ENCODE results near the gene ADAM12. TPM values are rescaled to one million over a fixed set of nuclear protein-coding genes. Genes with fewer than 3 reads are reported as not detected.

ADAM12 gene
- polyA plus RNA-seq, 1 of the 3 experiments (the other 2 are of a cell fraction), result 25.0 TPM

DNA sequence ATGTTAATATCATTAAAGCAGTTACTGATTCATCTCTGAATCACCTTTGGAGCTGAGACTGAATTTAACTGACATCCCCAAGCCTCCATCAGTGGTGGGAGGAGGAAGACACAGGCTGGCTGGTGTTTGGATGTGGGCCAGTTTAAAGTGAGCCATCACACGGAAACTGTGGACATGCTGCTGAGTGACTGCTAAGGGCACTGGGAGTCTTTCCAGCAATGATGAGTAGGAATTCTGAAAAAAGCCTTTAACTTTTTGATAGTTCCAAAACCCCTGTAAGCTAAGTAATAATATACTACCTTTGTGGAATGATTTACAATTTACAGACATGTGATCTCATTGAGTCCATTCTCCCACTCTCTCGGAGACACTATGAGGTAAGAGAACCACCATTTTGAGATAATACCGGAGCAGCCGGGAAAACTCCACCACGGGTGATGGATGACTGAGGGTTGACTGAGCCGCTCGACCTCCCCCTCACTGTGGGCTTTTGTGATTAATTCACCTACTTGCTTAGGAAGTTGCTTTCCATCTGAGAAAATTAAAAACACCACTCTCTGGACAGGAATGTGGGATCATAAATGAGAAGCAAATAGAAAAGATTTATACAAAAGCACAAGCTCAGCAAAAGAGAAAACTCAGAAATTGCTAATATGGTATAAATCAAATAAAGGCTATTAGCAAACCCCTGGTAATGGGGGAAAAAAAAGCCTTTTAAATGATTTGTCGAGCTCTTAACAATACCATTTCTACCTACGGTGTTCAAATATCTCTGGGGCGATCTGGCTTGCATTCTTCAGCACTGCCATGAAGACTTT lies 297.2 kb downstream of the ADAM12 start (continued):
- TF ChIP-seq FOXM1 (IDR thresholded peaks at IDR 0.05; ENCODE audit: low read depth) (peak; percentile 24; the same call in 1 of the 2 replicates), TCF12 (IDR thresholded peaks at IDR 0.05) (peak; percentile 80), RFX5 (IDR thresholded peaks at IDR 0.05; ENCODE audit: low read length) (no peak), MAX (IDR thresholded peaks at IDR 0.05; ENCODE audit: low read depth) (no peak), TAF1 (IDR thresholded peaks at IDR 0.05; ENCODE audit: borderline replicate concordance, low read depth, low read length) (peak; percentile 30; the same call in 1 of the 2 replicates)

DNA sequence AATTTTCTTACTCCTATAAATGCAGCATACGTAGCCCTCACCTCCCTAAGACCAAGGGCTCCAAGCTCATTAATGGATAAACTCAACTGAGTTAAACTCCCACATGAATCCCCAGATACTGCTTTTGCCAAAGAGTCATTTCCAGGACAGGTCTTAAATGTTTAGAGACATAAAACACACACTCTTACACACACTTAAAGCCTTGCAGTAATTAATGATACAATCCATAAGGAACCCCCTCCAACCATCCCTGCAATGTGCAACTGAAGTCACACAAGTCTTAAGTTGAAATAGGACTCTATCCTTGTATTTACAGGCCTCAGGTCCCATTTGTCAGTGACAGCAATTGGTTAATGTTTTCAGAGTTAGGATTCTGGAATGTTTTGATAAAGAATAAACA lies 297.8 kb downstream of the ADAM12 start:
- Histone ChIP-seq H3K4me1 (ENCODE audit: control insufficient read depth in 1 of 2, insufficient read depth in 2 of 2, low read depth in 1 of 2, low read length in 1 of 2) (peaks cover 2 to 14% of the 10 kb centered on the region in 2 experiments; a peak in 3 of 4 replicates), H2AFZ (ENCODE audit: low read depth) (no peak overlapping the region)
- POLR2A ChIA-PET, result no interaction called here

More for the DNA sequence above, 297.8 kb downstream of the ADAM12 start:
- no peak overlapping the region for H3K4me3 ChIP-seq (ENCODE audit: low read depth in 2 of 2, low read length in 1 of 2)
- H3K9me3 ChIP-seq, result no peaks in the 10 kb centered on the region
- DNase-seq, result no peak
- no peaks in the 10 kb centered on the region for H4K20me1 ChIP-seq (ENCODE audit: insufficient read depth)
- no peaks in the 10 kb centered on the region for H3K27me3 ChIP-seq (ENCODE audit: insufficient read depth)
- WGBS (ENCODE audit: low lambda C conversion rate), result 75% methylated on average over 1 of the region's 1 CpG
- TF ChIP-seq CTCF (IDR thresholded peaks at IDR 0.05) (no peak), MXI1 (IDR thresholded peaks at IDR 0.05; ENCODE audit: low read depth, low read length) (no peak), NRF1 (IDR thresholded peaks at IDR 0.05; ENCODE audit: low read depth, low read length) (no peak), ELF1 (IDR thresholded peaks at IDR 0.05) (no peak), TCF12 (IDR thresholded peaks at IDR 0.05) (no peak), SMC3 (IDR thresholded peaks at IDR 0.05; ENCODE audit: low read depth, low read length) (no peak), RAD21 (IDR thresholded peaks at IDR 0.05; ENCODE audit: low read length) (no peak), TAF1 (IDR thresholded peaks at IDR 0.05; ENCODE audit: borderline replicate concordance, low read depth, low read length) (no peak), RCOR1 (IDR thresholded peaks at IDR 0.05; ENCODE audit: low read length) (no peak)
- TF ChIP-seq, protein P1, sequence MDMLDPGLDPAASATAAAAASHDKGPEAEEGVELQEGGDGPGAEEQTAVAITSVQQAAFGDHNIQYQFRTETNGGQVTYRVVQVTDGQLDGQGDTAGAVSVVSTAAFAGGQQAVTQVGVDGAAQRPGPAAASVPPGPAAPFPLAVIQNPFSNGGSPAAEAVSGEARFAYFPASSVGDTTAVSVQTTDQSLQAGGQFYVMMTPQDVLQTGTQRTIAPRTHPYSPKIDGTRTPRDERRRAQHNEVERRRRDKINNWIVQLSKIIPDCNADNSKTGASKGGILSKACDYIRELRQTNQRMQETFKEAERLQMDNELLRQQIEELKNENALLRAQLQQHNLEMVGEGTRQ (IDR thresholded peaks at IDR 0.05; ENCODE audit: borderline replicate concordance, low read depth, low read length), result no peak
- H3K9me2 ChIP-seq, result no peaks in the 10 kb centered on the region
- H3K27ac ChIP-seq (ENCODE audit: low read depth in 2 of 2, low read length in 1 of 2), result peak overlapping the region in 1 of 2 experiments; percentile 91; a peak in 3 of 4 replicates
- H3F3A ChIP-seq (replicated peaks; ENCODE audit: insufficient read depth), result peaks cover 26% of the 10 kb centered on the region
- H3K4me2 ChIP-seq, result peak overlapping the region; percentile 32
- H3K36me3 ChIP-seq (replicated peaks in 1 of 2; ENCODE audit: control insufficient read depth in 1 of 2, insufficient read depth in 2 of 2, low read length in 1 of 2), result no peaks in the 10 kb centered on the region
- CTCF ChIA-PET, result no interaction called here
- peak overlapping the region; percentile 47; the same call in 1 of the 2 replicates for H3K9ac ChIP-seq
- no peaks in the 10 kb centered on the region for H3K79me2 ChIP-seq (ENCODE audit: insufficient read depth)

Data from SK-N-SH (cell line).